Retinal pigment epithelial cell (primary cell): ENCODE results near the gene SLMAP.
A peak's percentile ranks its signal among the peaks of the same experiment; 100 is the strongest.

Experiments
- DNase-seq: peaks from one replicate; pipeline ENCODE4 v3.0.0-alpha.2; 2010; ENCODE audit warnings: low read depth
- H3K4me3 ChIP-seq: 2 replicates; pipeline ENCODE4 v1.5.1; 2011; ENCODE audit warnings: mild to moderate bottlenecking, low read length, control low read depth, moderate library complexity
- TF ChIP-seq, protein P1 (sequence below): conservative IDR thresholded peaks from 2 replicates; pipeline ENCODE4 v1.5.1; 2011; ENCODE audit warnings: low read depth, low read length, control low read depth, inconsistent platforms

The SLMAP gene

GRCh38 chr3:57838627-57839026, 82.5 kb downstream of the SLMAP start:
- TF ChIP-seq, protein P1, sequence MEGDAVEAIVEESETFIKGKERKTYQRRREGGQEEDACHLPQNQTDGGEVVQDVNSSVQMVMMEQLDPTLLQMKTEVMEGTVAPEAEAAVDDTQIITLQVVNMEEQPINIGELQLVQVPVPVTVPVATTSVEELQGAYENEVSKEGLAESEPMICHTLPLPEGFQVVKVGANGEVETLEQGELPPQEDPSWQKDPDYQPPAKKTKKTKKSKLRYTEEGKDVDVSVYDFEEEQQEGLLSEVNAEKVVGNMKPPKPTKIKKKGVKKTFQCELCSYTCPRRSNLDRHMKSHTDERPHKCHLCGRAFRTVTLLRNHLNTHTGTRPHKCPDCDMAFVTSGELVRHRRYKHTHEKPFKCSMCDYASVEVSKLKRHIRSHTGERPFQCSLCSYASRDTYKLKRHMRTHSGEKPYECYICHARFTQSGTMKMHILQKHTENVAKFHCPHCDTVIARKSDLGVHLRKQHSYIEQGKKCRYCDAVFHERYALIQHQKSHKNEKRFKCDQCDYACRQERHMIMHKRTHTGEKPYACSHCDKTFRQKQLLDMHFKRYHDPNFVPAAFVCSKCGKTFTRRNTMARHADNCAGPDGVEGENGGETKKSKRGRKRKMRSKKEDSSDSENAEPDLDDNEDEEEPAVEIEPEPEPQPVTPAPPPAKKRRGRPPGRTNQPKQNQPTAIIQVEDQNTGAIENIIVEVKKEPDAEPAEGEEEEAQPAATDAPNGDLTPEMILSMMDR, result no peak
- no peak for DNase-seq

DNA sequence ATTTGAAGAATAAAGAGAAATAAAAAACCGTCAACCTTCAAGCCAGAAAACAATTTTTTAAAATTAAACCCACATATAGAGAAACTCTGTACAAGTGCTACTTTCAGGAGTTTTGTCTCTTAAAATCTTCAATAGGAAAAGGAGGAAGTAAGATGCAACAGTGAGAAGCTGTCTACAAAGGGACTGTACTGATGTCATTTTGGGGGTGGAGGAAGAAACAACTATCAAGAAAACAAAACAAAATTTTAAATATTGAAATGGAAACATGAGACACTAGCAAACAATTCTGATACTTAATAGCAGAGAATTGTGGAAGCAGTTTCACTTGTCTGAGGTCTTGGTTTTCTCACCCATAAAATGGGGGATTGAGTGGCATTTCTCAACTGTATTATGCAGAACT, 84.4 kb downstream of the SLMAP start:
- H3K4me3 ChIP-seq, result no peak overlapping the region
- TF ChIP-seq, protein P1, result no peak
- DNase-seq, result no peak

More at GRCh38 chr3:57838627-57839026, 82.5 kb downstream of the SLMAP start:
- no peak overlapping the region for H3K4me3 ChIP-seq

GRCh38 chr3:57841818-57842217, 85.7 kb downstream of the SLMAP start:
- H3K4me3 ChIP-seq, result no peak overlapping the region
- TF ChIP-seq, protein P1, result no peak
- no peak for DNase-seq

GRCh38 chr3:57848177-57848738, 92.1 kb downstream of the SLMAP start:
- no peak overlapping the region for H3K4me3 ChIP-seq
- DNase-seq, result no peak
- TF ChIP-seq, protein P1, result no peak

DNA sequence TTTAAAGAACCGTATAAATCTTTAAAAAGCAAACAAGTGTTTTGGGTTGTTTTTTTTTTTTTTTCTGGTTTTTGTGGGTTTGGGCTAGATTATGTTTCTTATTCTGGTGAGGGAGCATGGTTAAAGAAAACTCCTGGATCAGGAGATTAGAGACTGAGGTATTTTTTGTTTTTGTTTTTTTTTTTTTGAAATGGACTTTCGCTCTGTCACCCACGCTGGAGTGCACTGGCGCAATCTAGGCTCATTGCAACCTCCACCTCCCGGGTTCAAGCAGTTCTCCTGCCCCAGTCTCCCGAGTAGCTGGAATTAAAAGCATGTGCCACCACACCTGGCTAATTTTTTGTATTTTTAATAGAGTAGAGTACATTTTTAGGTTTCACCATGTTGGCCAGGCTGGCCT, 95.2 kb downstream of the SLMAP start:
- TF ChIP-seq, protein P1, result no peak
- H3K4me3 ChIP-seq, result no peak overlapping the region
- DNase-seq, result no peak

- TF ChIP-seq, protein P1, result peak; percentile 29
- no peak overlapping the region for H3K4me3 ChIP-seq
- DNase-seq, result no peak
Observed at GRCh38 chr3:57852896-57853295, 96.8 kb downstream of the SLMAP start.

DNA sequence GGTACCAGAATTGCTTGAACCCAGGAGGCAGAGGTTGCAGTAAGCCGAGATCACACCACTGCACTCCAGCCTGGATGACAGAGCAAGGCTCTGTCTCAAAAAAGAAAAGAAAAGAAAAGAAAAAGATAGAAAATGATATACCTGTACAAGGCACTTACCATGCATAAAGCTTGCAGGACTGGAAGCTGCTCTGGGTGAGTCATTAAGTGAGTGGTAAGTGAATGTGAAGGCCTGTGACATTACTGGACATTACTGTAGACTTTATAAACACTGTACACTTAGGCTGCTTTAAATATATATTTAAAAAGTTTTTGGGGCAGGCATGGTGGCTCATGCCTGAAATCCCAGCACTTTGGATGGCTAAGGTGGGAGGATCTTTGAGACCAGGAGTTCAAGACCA, 99.2 kb downstream of the SLMAP start:
- no peak for DNase-seq
- TF ChIP-seq, protein P1, result no peak
- H3K4me3 ChIP-seq, result no peak overlapping the region
